Measurements from ENCODE around the gene RALGPS2.
A peak's percentile ranks its signal among the peaks of the same experiment; 100 is the strongest.

Gene RALGPS2

DNA sequence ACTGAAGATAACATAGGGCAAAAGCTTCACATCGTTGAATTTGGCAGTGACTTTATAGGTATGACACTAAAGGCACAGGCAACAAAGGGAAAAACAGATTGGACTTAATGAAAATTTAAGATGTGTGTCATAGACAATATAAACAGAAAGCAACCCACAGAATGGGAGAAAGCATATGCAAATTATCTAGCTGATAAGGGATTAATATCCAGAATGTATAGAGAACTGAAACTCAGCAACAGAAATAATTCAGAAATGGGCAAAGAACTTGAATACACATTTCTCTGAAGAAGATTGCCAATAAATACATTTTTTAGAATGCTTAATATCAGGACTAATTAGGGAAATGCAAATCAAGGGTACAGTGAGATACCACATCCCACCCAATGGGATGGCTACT, 201.0 kb downstream of the RALGPS2 start:
- no CpG with 5 or more reads among the region's 1 CpG for WGBS, 2 donors (ENCODE audit: extremely low coverage in 2 of 2, insufficient read length in 2 of 2, insufficient replicate concordance in 1 of 2)
- Histone ChIP-seq H4K91ac (ENCODE audit: low read depth, low read length, poor library complexity) (no peak overlapping the region), H3K4ac (ENCODE audit: low read length) (no peak overlapping the region), H2BK120ac (ENCODE audit: low read depth, low read length) (no peak overlapping the region), H3K79me1 (ENCODE audit: low read depth, low read length) (no peaks in the 10 kb centered on the region), H3K27ac (replicated peaks; ENCODE audit: low read length) (no peak overlapping the region), H2BK15ac (ENCODE audit: low read length) (no peak overlapping the region), H3K9ac (ENCODE audit: low read depth, low read length, poor library complexity) (no peak overlapping the region), H3K27me3 (ENCODE audit: control insufficient read depth in 3 of 3, insufficient read depth in 3 of 3, low read depth in 1 of 3, low read length in 3 of 3) (no peaks in the 10 kb centered on the region), H2AFZ (ENCODE audit: low read length) (no peak overlapping the region), H4K8ac (ENCODE audit: low read depth, low read length) (no peak overlapping the region), H3K23ac (ENCODE audit: low read depth, low read length, poor library complexity) (no peak overlapping the region), H2BK12ac (ENCODE audit: low read length) (no peak overlapping the region), H3K4me3 (ENCODE audit: low read length in 2 of 2) (no peak overlapping the region), H3K14ac (ENCODE audit: low read length) (no peak overlapping the region), H3K4me2 (ENCODE audit: insufficient read depth, low read length, poor library complexity, severe bottlenecking) (no peak overlapping the region), H3K36me3 (replicated peaks in 1 of 2; ENCODE audit: control insufficient read depth in 2 of 2, insufficient read depth in 2 of 2, low read length in 2 of 2) (no peaks in the 10 kb centered on the region), H3K18ac (ENCODE audit: low read length) (no peak overlapping the region), H2AK5ac (ENCODE audit: low read depth, low read length) (no peak overlapping the region), H3K4me1 (ENCODE audit: control insufficient read depth in 2 of 2, insufficient read depth in 1 of 2, low read depth in 1 of 2, low read length in 2 of 2) (peaks cover 4 to 12% of the 10 kb centered on the region in 2 donors), H2BK5ac (ENCODE audit: low read length) (no peak overlapping the region), H3K9me3 (replicated peaks in 1 of 2; ENCODE audit: control insufficient read depth in 2 of 2, insufficient read depth in 1 of 2, low read depth in 1 of 2, low read length in 2 of 2) (no peaks in the 10 kb centered on the region)
- DNase-seq (ENCODE audit: low spot score), result no peak

DNA sequence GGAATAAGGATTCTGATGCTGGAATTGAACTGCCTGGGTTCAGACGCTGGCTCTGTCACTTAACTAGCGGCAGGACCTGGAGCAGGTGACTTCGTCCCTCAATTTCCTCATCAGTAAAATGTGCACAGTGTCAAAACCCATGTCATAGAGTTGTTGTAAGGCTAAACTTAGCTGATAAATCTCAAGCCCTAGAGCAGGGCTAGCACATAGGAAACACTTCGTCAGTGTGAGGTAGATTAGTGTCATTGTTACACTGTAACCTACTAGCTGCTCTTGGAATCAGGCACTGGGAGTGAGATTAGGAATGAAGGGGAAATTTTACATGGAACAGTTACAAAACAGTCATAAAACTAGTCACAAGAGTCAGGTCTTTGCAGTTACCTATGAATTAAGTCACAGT, 202.0 kb downstream of the RALGPS2 start:
- H2AFZ ChIP-seq (ENCODE audit: low read length), result no peak overlapping the region
- H2BK120ac ChIP-seq (ENCODE audit: low read depth, low read length), result no peak overlapping the region
- H3K79me1 ChIP-seq (ENCODE audit: low read depth, low read length), result no peaks in the 10 kb centered on the region
- no peak overlapping the region for H3K18ac ChIP-seq (ENCODE audit: low read length)
- H3K4me1 ChIP-seq (ENCODE audit: control insufficient read depth in 2 of 2, insufficient read depth in 1 of 2, low read depth in 1 of 2, low read length in 2 of 2), result peaks cover 6 to 15% of the 10 kb centered on the region in 2 donors
- no peak for DNase-seq (ENCODE audit: low spot score)
- no peak overlapping the region for H4K91ac ChIP-seq (ENCODE audit: low read depth, low read length, poor library complexity)
- no peak overlapping the region for H3K27ac ChIP-seq (replicated peaks; ENCODE audit: low read length)
- H3K23ac ChIP-seq (ENCODE audit: low read depth, low read length, poor library complexity), result no peak overlapping the region
- H3K36me3 ChIP-seq (replicated peaks in 1 of 2; ENCODE audit: control insufficient read depth in 2 of 2, insufficient read depth in 2 of 2, low read length in 2 of 2), result no peaks in the 10 kb centered on the region
- no peak overlapping the region for H2AK5ac ChIP-seq (ENCODE audit: low read depth, low read length)
- no peak overlapping the region for H4K8ac ChIP-seq (ENCODE audit: low read depth, low read length)
- no peak overlapping the region for H2BK15ac ChIP-seq (ENCODE audit: low read length)
- no peak overlapping the region for H3K14ac ChIP-seq (ENCODE audit: low read length)
- no peaks in the 10 kb centered on the region for H3K9me3 ChIP-seq (replicated peaks in 1 of 2; ENCODE audit: control insufficient read depth in 2 of 2, insufficient read depth in 1 of 2, low read depth in 1 of 2, low read length in 2 of 2)
- no peak overlapping the region for H3K4ac ChIP-seq (ENCODE audit: low read length)
- WGBS, 2 donors (ENCODE audit: extremely low coverage in 2 of 2, insufficient read length in 2 of 2, insufficient replicate concordance in 1 of 2), result no CpG with 5 or more reads among the region's 4 CpGs
- no peak overlapping the region for H3K4me3 ChIP-seq (ENCODE audit: low read length in 2 of 2)
- no peaks in the 10 kb centered on the region for H3K27me3 ChIP-seq (ENCODE audit: control insufficient read depth in 3 of 3, insufficient read depth in 3 of 3, low read depth in 1 of 3, low read length in 3 of 3)
- no peak overlapping the region for H3K4me2 ChIP-seq (ENCODE audit: insufficient read depth, low read length, poor library complexity, severe bottlenecking)
- H2BK12ac ChIP-seq (ENCODE audit: low read length), result no peak overlapping the region
- no peak overlapping the region for H2BK5ac ChIP-seq (ENCODE audit: low read length)
- no peak overlapping the region for H3K9ac ChIP-seq (ENCODE audit: low read depth, low read length, poor library complexity)

DNA sequence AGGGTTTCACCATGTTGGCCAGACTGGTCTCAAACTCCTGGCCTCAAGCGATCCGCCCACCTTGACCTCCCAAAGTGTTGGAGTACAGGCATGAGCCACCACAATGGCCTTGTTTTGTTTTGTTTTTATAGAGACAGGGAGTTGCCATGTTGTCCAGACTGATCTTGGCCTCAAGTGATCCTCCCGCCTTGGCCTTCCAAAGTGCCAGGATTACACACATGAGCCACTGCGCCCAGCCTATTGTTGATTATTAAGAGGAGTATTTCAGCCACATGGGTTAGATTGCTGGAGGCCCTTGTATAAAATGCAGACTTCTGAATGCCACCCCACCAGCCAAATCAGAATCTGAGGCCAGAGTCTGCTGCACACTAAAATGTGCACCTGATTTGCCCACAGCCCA, 203.0 kb downstream of the RALGPS2 start:
- Histone ChIP-seq H4K8ac (ENCODE audit: low read depth, low read length) (no peak overlapping the region), H3K9ac (ENCODE audit: low read depth, low read length, poor library complexity) (no peak overlapping the region), H4K91ac (ENCODE audit: low read depth, low read length, poor library complexity) (no peak overlapping the region), H2BK120ac (ENCODE audit: low read depth, low read length) (no peak overlapping the region), H3K18ac (ENCODE audit: low read length) (no peak overlapping the region), H3K14ac (ENCODE audit: low read length) (no peak overlapping the region), H2AK5ac (ENCODE audit: low read depth, low read length) (no peak overlapping the region), H3K4ac (ENCODE audit: low read length) (no peak overlapping the region), H3K9me3 (replicated peaks in 1 of 2; ENCODE audit: control insufficient read depth in 2 of 2, insufficient read depth in 1 of 2, low read depth in 1 of 2, low read length in 2 of 2) (no peaks in the 10 kb centered on the region), H2BK15ac (ENCODE audit: low read length) (no peak overlapping the region), H2AFZ (ENCODE audit: low read length) (no peak overlapping the region), H2BK5ac (ENCODE audit: low read length) (no peak overlapping the region), H3K4me3 (ENCODE audit: low read length in 2 of 2) (no peak overlapping the region), H3K4me2 (ENCODE audit: insufficient read depth, low read length, poor library complexity, severe bottlenecking) (no peak overlapping the region), H3K36me3 (replicated peaks in 1 of 2; ENCODE audit: control insufficient read depth in 2 of 2, insufficient read depth in 2 of 2, low read length in 2 of 2) (no peaks in the 10 kb centered on the region), H3K23ac (ENCODE audit: low read depth, low read length, poor library complexity) (no peak overlapping the region), H3K4me1 (ENCODE audit: control insufficient read depth in 2 of 2, insufficient read depth in 1 of 2, low read depth in 1 of 2, low read length in 2 of 2) (peaks cover 6 to 18% of the 10 kb centered on the region in 2 donors), H3K27ac (replicated peaks; ENCODE audit: low read length) (no peak overlapping the region), H3K79me1 (ENCODE audit: low read depth, low read length) (no peaks in the 10 kb centered on the region), H3K27me3 (ENCODE audit: control insufficient read depth in 3 of 3, insufficient read depth in 3 of 3, low read depth in 1 of 3, low read length in 3 of 3) (no peaks in the 10 kb centered on the region), H2BK12ac (ENCODE audit: low read length) (no peak overlapping the region)
- WGBS, 2 donors (ENCODE audit: extremely low coverage in 2 of 2, insufficient read length in 2 of 2, insufficient replicate concordance in 1 of 2), result no CpG with 5 or more reads among the region's 4 CpGs
- DNase-seq (ENCODE audit: low spot score), result no peak

DNA sequence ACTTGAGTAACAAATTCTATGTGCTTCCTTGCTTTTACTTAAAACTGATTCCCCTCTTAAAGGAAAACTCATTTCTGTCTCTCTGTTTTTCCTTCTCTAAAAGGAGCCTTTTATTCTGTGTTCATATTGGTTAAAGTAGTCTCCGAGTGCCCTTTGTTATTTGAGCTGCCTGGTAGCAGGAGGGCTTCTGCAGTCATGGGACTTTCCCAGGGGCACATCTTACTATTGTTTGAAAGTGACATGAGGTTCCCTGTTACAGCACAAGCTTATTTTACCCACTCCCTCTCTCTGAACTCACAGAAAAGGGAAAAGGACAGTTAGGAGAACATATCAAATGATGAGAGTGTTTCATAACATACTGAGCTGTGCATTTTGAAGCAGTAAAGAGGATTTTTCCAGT, 203.9 kb downstream of the RALGPS2 start:
- Histone ChIP-seq H2BK120ac (ENCODE audit: low read depth, low read length) (no peak overlapping the region), H3K18ac (ENCODE audit: low read length) (no peak overlapping the region), H2AFZ (ENCODE audit: low read length) (peak overlapping the region; percentile 72), H2BK15ac (ENCODE audit: low read length) (no peak overlapping the region), H2BK12ac (ENCODE audit: low read length) (no peak overlapping the region), H3K79me1 (ENCODE audit: low read depth, low read length) (no peaks in the 10 kb centered on the region), H4K91ac (ENCODE audit: low read depth, low read length, poor library complexity) (no peak overlapping the region), H3K27ac (replicated peaks; ENCODE audit: low read length) (no peak overlapping the region), H2AK5ac (ENCODE audit: low read depth, low read length) (no peak overlapping the region), H3K4me2 (ENCODE audit: insufficient read depth, low read length, poor library complexity, severe bottlenecking) (no peak overlapping the region), H3K23ac (ENCODE audit: low read depth, low read length, poor library complexity) (no peak overlapping the region), H3K14ac (ENCODE audit: low read length) (no peak overlapping the region), H3K4me1 (ENCODE audit: control insufficient read depth in 2 of 2, insufficient read depth in 1 of 2, low read depth in 1 of 2, low read length in 2 of 2) (peaks cover 6 to 18% of the 10 kb centered on the region in 2 donors), H3K9me3 (replicated peaks in 1 of 2; ENCODE audit: control insufficient read depth in 2 of 2, insufficient read depth in 1 of 2, low read depth in 1 of 2, low read length in 2 of 2) (no peaks in the 10 kb centered on the region), H3K27me3 (ENCODE audit: control insufficient read depth in 3 of 3, insufficient read depth in 3 of 3, low read depth in 1 of 3, low read length in 3 of 3) (no peaks in the 10 kb centered on the region), H3K9ac (ENCODE audit: low read depth, low read length, poor library complexity) (no peak overlapping the region), H3K4ac (ENCODE audit: low read length) (no peak overlapping the region), H4K8ac (ENCODE audit: low read depth, low read length) (no peak overlapping the region), H3K36me3 (replicated peaks in 1 of 2; ENCODE audit: control insufficient read depth in 2 of 2, insufficient read depth in 2 of 2, low read length in 2 of 2) (no peaks in the 10 kb centered on the region), H2BK5ac (ENCODE audit: low read length) (no peak overlapping the region), H3K4me3 (ENCODE audit: low read length in 2 of 2) (no peak overlapping the region)
- DNase-seq (ENCODE audit: low spot score), result no peak
- no CpG with 5 or more reads among the region's 1 CpG for WGBS, 2 donors (ENCODE audit: extremely low coverage in 2 of 2, insufficient read length in 2 of 2, insufficient replicate concordance in 1 of 2)
